Measurements from ENCODE around the gene PHLDA2.

Gene PHLDA2

GRCh38 chr11:2878782-2879181, 50.4 kb downstream of the PHLDA2 start:
- Histone ChIP-seq H2BK12ac (ENCODE audit: low read length in 2 of 2) (no peak overlapping the region), H2AK5ac (ENCODE audit: low read length, severe bottlenecking) (no peak overlapping the region), H3K9me3 (ENCODE audit: control insufficient read depth, low read length) (peaks cover 3% of the 10 kb centered on the region), H4K91ac (ENCODE audit: low read length) (no peak overlapping the region), H2BK120ac (ENCODE audit: low read depth, low read length) (no peak overlapping the region), H2AFZ (ENCODE audit: low read depth, low read length) (no peak overlapping the region), H3K79me1 (replicated peaks; ENCODE audit: low read length, poor library complexity, severe bottlenecking) (peaks cover 5% of the 10 kb centered on the region), H3K27me3 (ENCODE audit: control insufficient read depth in 1 of 2, insufficient read depth in 1 of 2, low read length in 2 of 2) (peaks cover 0 to 19% of the 10 kb centered on the region in 2 experiments), H3K4me3 (ENCODE audit: insufficient read depth in 1 of 2, low read depth in 1 of 2, low read length in 2 of 2) (no peak overlapping the region), H2BK15ac (ENCODE audit: low read depth, poor library complexity, severe bottlenecking) (no peak overlapping the region), H3K4me2 (ENCODE audit: low read length, poor library complexity, severe bottlenecking) (no peak overlapping the region), H3K9ac (ENCODE audit: low read length) (no peak overlapping the region), H3K18ac (ENCODE audit: low read depth in 1 of 2, low read length in 2 of 2) (no peak overlapping the region), H3K4ac (ENCODE audit: low read depth in 1 of 2, low read length in 2 of 2) (no peak overlapping the region), H2BK5ac (ENCODE audit: low read depth, low read length, poor library complexity, severe bottlenecking) (no peak overlapping the region), H3K4me1 (ENCODE audit: control insufficient read depth, insufficient read depth, low read depth, low read length) (peaks cover 23% of the 10 kb centered on the region), H3K27ac (ENCODE audit: low read length, poor library complexity, severe bottlenecking) (no peak overlapping the region), H4K8ac (ENCODE audit: low read length) (no peak overlapping the region), H3K14ac (ENCODE audit: low read length in 2 of 2) (no peak overlapping the region), H3K36me3 (ENCODE audit: control insufficient read depth in 1 of 2, insufficient read depth in 2 of 2, low read depth in 1 of 2, low read length in 2 of 2) (peaks cover 0 to 16% of the 10 kb centered on the region in 2 experiments), H3K23ac (ENCODE audit: low read length in 2 of 2) (no peak overlapping the region)
- DNase-seq = no peak
- WGBS = 96% methylated on average over 8 of the region's 8 CpGs

Small RNA genes lying within 50 kb of the gene (small RNA-seq; reads per million reads assigned to genes)
- 19.6 reads per million, percentile 86 among the genes with 10 or more reads in this experiment for gene SNORA54 (ENCODE audit: low read depth)
